H1 (cell line): Measurements from ENCODE around the gene RASSF4. TPM values are rescaled to one million over a fixed set of nuclear protein-coding genes. Genes with fewer than 3 reads are reported as not detected.
A peak's percentile ranks its signal among the peaks of the same experiment; 100 is the strongest.

Experiments
- CTCF ChIA-PET: fragments of 300-600 bp; sonication (Branson Sonifier 250); formaldehyde crosslinking; loops from one replicate; lab custom pipeline; 2021; ENCODE audit not compliant: partially characterized antibody; lab: Charles Lee
- POLR2A ChIA-PET: fragments of 300-600 bp; sonication (Branson Sonifier 250); formaldehyde crosslinking; loops from one replicate; lab custom pipeline; 2021; ENCODE audit warnings: inconsistent platforms; ENCODE audit not compliant: partially characterized antibody; lab: Charles Lee
- DNase-seq, 2 experiments: peaks; one replicate each; pipeline versions ENCODE4 v3.0.0 to v3.0.0-alpha.2; 2010 to 2022; ENCODE audit warnings: low spot score in 2 of 2, low read depth in 1 of 2, mixed read lengths in 1 of 2
- FAIRE-seq: peaks from 2 replicates; lab custom pipeline; 2011; peaks lifted over from hg19 to GRCh38; lab: Jason Lieb, UNC
- H2AFZ ChIP-seq: 2 replicates; pipeline ENCODE4 v1.8.1; 2012; ENCODE audit warnings: low read length, inconsistent platforms
- H2AK5ac ChIP-seq: 2 replicates; pipeline ENCODE4 v1.6.1; 2013; ENCODE audit warnings: low read depth, low read length
- H2BK120ac ChIP-seq: replicated peaks from 2 replicates; pipeline ENCODE3; 2013; ENCODE audit warnings: low read depth, low read length, inconsistent platforms
- H2BK12ac ChIP-seq: 2 replicates; pipeline ENCODE4 v1.6.1; 2013; ENCODE audit warnings: low read depth, low read length
- H2BK15ac ChIP-seq: 2 replicates; pipeline ENCODE4 v1.6.1; 2013; ENCODE audit warnings: low read length
- H2BK20ac ChIP-seq: 2 replicates; pipeline ENCODE4 v1.6.1; 2013; ENCODE audit warnings: low read length
- H2BK5ac ChIP-seq: 2 replicates; pipeline ENCODE4 v1.6.1; 2013; ENCODE audit warnings: low read depth, low read length
- H3K14ac ChIP-seq: 2 replicates; pipeline ENCODE4 v1.6.1; 2013; ENCODE audit warnings: inconsistent platforms; ENCODE audit not compliant: insufficient read length
- H3K18ac ChIP-seq: 2 replicates; pipeline ENCODE4 v1.6.1; 2013; ENCODE audit warnings: low read length; ENCODE audit errors: extremely low read depth
- H3K23ac ChIP-seq: 2 replicates; pipeline ENCODE4 v1.6.1; 2013; ENCODE audit warnings: inconsistent platforms; ENCODE audit not compliant: insufficient read length
- H3K23me2 ChIP-seq: 2 replicates; pipeline ENCODE4 v1.6.1; 2013; ENCODE audit warnings: low read depth, low read length
- H3K27ac ChIP-seq: 2 replicates; pipeline ENCODE4 v1.6.1; 2011; ENCODE audit warnings: low read depth, low read length, inconsistent platforms
- H3K27me3 ChIP-seq, 4 experiments: replicated peaks in 1 of 4; 1 replicate in 1 of 4; 2 replicates in 3 of 4; pipeline versions ENCODE4 v1.6.1 to v1.8.1; 2011 to 2013; ENCODE audit warnings: low read length in 3 of 4, mild to moderate bottlenecking in 3 of 4, inconsistent platforms in 2 of 4, mixed read lengths in 2 of 4, moderate library complexity in 1 of 4; ENCODE audit not compliant: control insufficient read depth in 3 of 4, insufficient read depth in 3 of 4; ENCODE audit errors: extremely low read depth in 1 of 4
- H3K36me3 ChIP-seq, 4 experiments: 2 replicates each; pipeline versions ENCODE4 v1.6.1 to v1.8.1; 2011 to 2013; ENCODE audit warnings: mild to moderate bottlenecking in 4 of 4, low read length in 3 of 4, moderate library complexity in 2 of 4, control low read depth in 1 of 4, inconsistent platforms in 1 of 4; ENCODE audit not compliant: insufficient read depth in 4 of 4, control insufficient read depth in 2 of 4
- H3K4ac ChIP-seq: replicated peaks from 2 replicates; pipeline ENCODE3; 2013; ENCODE audit warnings: low read length, low read depth, mixed read lengths, inconsistent platforms; ENCODE audit not compliant: insufficient read length
- H3K4me1 ChIP-seq, 4 experiments: replicated peaks in 1 of 4; 1 replicate in 1 of 4; 2 replicates in 3 of 4; pipeline versions ENCODE4 v1.6.1 to v1.8.1; 2011 to 2013; ENCODE audit warnings: low read length in 3 of 4, inconsistent platforms in 2 of 4, mixed read lengths in 1 of 4; ENCODE audit not compliant: insufficient read depth in 4 of 4, control insufficient read depth in 3 of 4
- H3K4me2 ChIP-seq, 2 experiments: 2 replicates each; pipeline versions ENCODE4 v1.6.1 to v1.8.1; 2011 to 2013; ENCODE audit warnings: low read depth in 2 of 2, low read length in 2 of 2, control low read depth in 1 of 2, inconsistent platforms in 1 of 2, mild to moderate bottlenecking in 1 of 2; ENCODE audit not compliant: insufficient read depth in 1 of 2
- H3K4me3 ChIP-seq, 4 experiments: fragments of 200-600, 300-600 bp in 1 of 4; sonication (generic), shearing (Covaris generic), sonication (Bioruptor Twin) in 1 of 4; 2 replicates each; pipeline versions ENCODE4 v1.5.1 to v1.8.1; 2011 to 2016; ENCODE audit warnings: low read length in 4 of 4, low read depth in 3 of 4, control low read depth in 2 of 4, inconsistent platforms in 2 of 4, mild to moderate bottlenecking in 2 of 4, mixed read lengths in 1 of 4, moderate library complexity in 1 of 4; ENCODE audit not compliant: insufficient read depth in 2 of 4; ENCODE audit errors: extremely low read depth in 1 of 4
- H3K56ac ChIP-seq: replicated peaks from 2 replicates; pipeline ENCODE3; 2013; ENCODE audit warnings: low read depth, mild to moderate bottlenecking, mixed read lengths, low read length, inconsistent platforms; ENCODE audit not compliant: insufficient read length
- H3K79me1 ChIP-seq: 2 replicates; pipeline ENCODE4 v1.6.1; 2013; ENCODE audit warnings: low read depth, low read length, control low read depth
- H3K79me2 ChIP-seq, 2 experiments: 2 replicates each; pipeline versions ENCODE4 v1.6.1 to v1.8.1; 2012 to 2013; ENCODE audit warnings: low read length in 2 of 2, mild to moderate bottlenecking in 2 of 2, inconsistent platforms in 1 of 2; ENCODE audit not compliant: insufficient read depth in 2 of 2, control insufficient read depth in 1 of 2
- H3K9ac ChIP-seq, 4 experiments: replicated peaks in 1 of 4; 1 replicate in 1 of 4; 2 replicates in 3 of 4; pipeline versions ENCODE4 v1.6.1 to v1.8.1; 2011 to 2013; ENCODE audit warnings: low read depth in 3 of 4, low read length in 3 of 4, control low read depth in 2 of 4, mild to moderate bottlenecking in 2 of 4, moderate library complexity in 2 of 4, inconsistent platforms in 1 of 4; ENCODE audit errors: extremely low read depth in 1 of 4
- H3K9me3 ChIP-seq, 2 experiments: 2 replicates each; pipeline versions ENCODE4 v1.6.1 to v1.8.1; 2012 to 2013; ENCODE audit warnings: mild to moderate bottlenecking in 2 of 2, moderate library complexity in 2 of 2, control low read depth in 1 of 2, inconsistent platforms in 1 of 2, low read depth in 1 of 2, low read length in 1 of 2, mixed read lengths in 1 of 2; ENCODE audit not compliant: insufficient read depth in 2 of 2
- H4K20me1 ChIP-seq, 2 experiments: replicated peaks in 1 of 2; 2 replicates each; pipeline versions ENCODE3 to v1.8.1; 2011 to 2013; ENCODE audit warnings: inconsistent platforms in 2 of 2, low read length in 2 of 2, mild to moderate bottlenecking in 1 of 2; ENCODE audit not compliant: insufficient read depth in 2 of 2, control insufficient read depth in 1 of 2
- H4K5ac ChIP-seq: 2 replicates; pipeline ENCODE4 v1.6.1; 2013; ENCODE audit warnings: low read length, low read depth, mixed read lengths, inconsistent platforms; ENCODE audit not compliant: insufficient read length
- H4K8ac ChIP-seq: 2 replicates; pipeline ENCODE4 v1.8.0; 2013; ENCODE audit warnings: mild to moderate bottlenecking, moderate library complexity, low read length, inconsistent platforms; ENCODE audit not compliant: insufficient read depth; ENCODE audit errors: extremely low read depth
- H4K91ac ChIP-seq: replicated peaks from 2 replicates; pipeline ENCODE3; 2013; ENCODE audit warnings: low read length, mixed read lengths, inconsistent platforms; ENCODE audit not compliant: insufficient read length
- CBX8 ChIP-seq: fragments of 300-800, 300-1000 bp; sonication (generic); IDR thresholded peaks from 2 replicates; pipeline ENCODE4 v1.7.1; 2016; ENCODE audit warnings: low read depth, low read length, borderline replicate concordance
- EP300 ChIP-seq, 2 experiments: IDR thresholded peaks; 1 replicate in 1 of 2; 2 replicates in 1 of 2; pipeline ENCODE4 v1.6.1; 2011 to 2012; ENCODE audit warnings: low read depth in 2 of 2, low read length in 2 of 2, mild to moderate bottlenecking in 2 of 2, borderline replicate concordance in 1 of 2, inconsistent platforms in 1 of 2, moderate library complexity in 1 of 2
- JUN ChIP-seq: IDR thresholded peaks from 2 replicates; pipeline ENCODE4 v1.6.1; 2011; ENCODE audit warnings: low read depth, mild to moderate bottlenecking, improper control_type of control experiment, low read length
- JUND ChIP-seq: IDR thresholded peaks from 2 replicates; pipeline ENCODE4 v1.6.1; 2011; ENCODE audit warnings: mild to moderate bottlenecking, improper control_type of control experiment, low read length
- MAFK ChIP-seq: IDR thresholded peaks from 2 replicates; pipeline ENCODE4 v1.6.1; 2012; ENCODE audit warnings: low read depth, mild to moderate bottlenecking, improper control_type of control experiment, low read length
- RFX5 ChIP-seq: IDR thresholded peaks from 2 replicates; pipeline ENCODE4 v1.6.1; 2011; ENCODE audit warnings: low read depth, low read length, improper control_type of control experiment, borderline replicate concordance
- SRF ChIP-seq: IDR thresholded peaks from 2 replicates; pipeline ENCODE4 v1.6.1; 2011; ENCODE audit warnings: mild to moderate bottlenecking, low read depth, low read length, moderate library complexity
- TEAD4 ChIP-seq: IDR thresholded peaks from 2 replicates; pipeline ENCODE4 v1.6.1; 2012; ENCODE audit warnings: low read depth, low read length, inconsistent platforms, mixed read lengths
- WGBS, 2 experiments: shearing (Covaris generic) in 1 of 2; methylation state at CpG; one replicate each; pipeline versions ENCODE4 v1.1.6 to v1.1.7; 2013 to 2015; ENCODE audit warnings: low lambda C conversion rate in 2 of 2, mixed read lengths in 2 of 2, inconsistent platforms in 1 of 2, low coverage in 1 of 2, missing lambda C conversion rate in 1 of 2; ENCODE audit not compliant: insufficient replicate concordance in 2 of 2, insufficient coverage in 1 of 2, insufficient read length in 1 of 2; ENCODE audit errors: extremely low coverage in 1 of 2, missing lambda C conversion rate in 1 of 2; 5-methylcytosine and 5-hydroxymethylcytosine counted together
- polyA plus RNA-seq, 7 experiments: library from polyadenylated mRNA; depleted of rRNA in 3 of 7; stranded (reverse) in 5 of 7; unstranded in 2 of 7; fragments of >200 nt in 5 of 7; fragments of 200-250 nt in 2 of 7; gene quantifications; 1 replicate in 5 of 7; 2 replicates in 1 of 7; 4 replicates in 1 of 7; pipeline versions ENCODE4 v1.2.1 to v1.2.3, GENCODE V29; 2011 to 2013; ENCODE audit warnings: missing spikeins in 2 of 7, mixed read lengths in 2 of 7
- total RNA-seq: library from RNA; stranded (reverse); fragmentation: NEBNext Ultra II Directional; extraction: Animal tissue kit (Norgen Biotek cat#: 25700); gene quantifications from 2 replicates; pipeline ENCODE4 v1.2.1, GENCODE V29; 2021
- TF ChIP-seq, protein P1 (sequence below): IDR thresholded peaks from 2 replicates; pipeline ENCODE4 v1.6.1; 2012; ENCODE audit warnings: low read length, inconsistent platforms
- TF ChIP-seq, protein P2 (sequence below): IDR thresholded peaks from 2 replicates; pipeline ENCODE4 v1.6.1; 2012; ENCODE audit warnings: inconsistent platforms

The RASSF4 gene
- total and polyA plus RNA-seq, 2 of the 8 experiments (the other 6 are each of a cell fraction or from before 2014, with no cell fraction given) = 14.3 to 14.5 TPM

DNA sequence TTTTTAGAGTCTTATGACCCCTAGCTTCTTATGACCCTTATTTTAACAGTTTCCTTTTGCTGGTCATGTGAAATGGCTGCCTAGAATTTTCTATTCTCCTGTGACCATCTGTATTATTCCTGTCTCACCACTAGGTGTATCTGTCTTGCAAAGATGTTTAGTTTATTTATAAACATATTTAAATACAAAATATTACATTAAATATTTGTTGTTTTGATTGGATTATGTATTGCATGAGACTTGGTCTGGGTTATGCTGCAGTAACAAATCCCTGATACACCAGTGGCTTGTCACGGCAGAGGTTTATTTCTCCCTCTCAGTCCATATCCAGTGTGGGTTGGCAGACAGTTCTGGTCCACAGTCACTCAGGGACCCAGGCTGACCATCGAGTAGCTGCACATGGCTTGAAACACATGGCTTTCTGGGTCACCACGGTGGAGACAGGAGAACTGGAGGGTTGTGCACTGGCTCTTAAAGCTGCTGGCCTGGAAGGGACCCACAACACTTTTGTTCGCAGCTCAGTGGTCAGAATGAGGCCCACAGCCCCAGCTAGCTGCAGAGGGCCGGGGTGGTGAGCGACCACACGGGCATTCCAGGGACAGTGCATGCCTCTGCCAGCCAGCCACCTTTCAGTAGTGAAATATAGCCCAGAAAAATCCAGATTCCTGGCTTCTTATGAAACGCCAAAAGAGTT is 7.4 kb downstream of the RASSF4 start:
- H3K4me2 ChIP-seq = no peak overlapping the region
- H4K91ac ChIP-seq = peak overlapping the region; percentile 11
- no peak overlapping the region for H2BK20ac ChIP-seq
- H3K14ac ChIP-seq = no peak overlapping the region
- DNase-seq (no peak), FAIRE-seq (no peak)
- H3K56ac ChIP-seq = no peak overlapping the region
- H3K36me3 ChIP-seq = peaks cover 0 to 6% (median 0%) of the 10 kb centered on the region in 4 experiments; a peak in 3 of 8 replicates
- no peak overlapping the region for H3K23ac ChIP-seq
- CTCF ChIA-PET = interaction anchor here (0.7 to 11.2 kb wide), 12 partner anchors 9 to 89 kb away, joined by 3 to 143 read pairs (median 5); partner anchors contain the start of gene DEPP1
- H3K79me2 ChIP-seq = no peaks in the 10 kb centered on the region; a peak in 1 of 4 replicates
- peaks cover 0 to 2% of the 10 kb centered on the region in 2 experiments for H4K20me1 ChIP-seq
- H3K4ac ChIP-seq = no peak overlapping the region
- H3K27ac ChIP-seq = no peak overlapping the region
- peaks cover 5% of the 10 kb centered on the region; the same call in 1 of the 2 replicates for H3K79me1 ChIP-seq
- H3K4me3 ChIP-seq = no peak overlapping the region
- no peak overlapping the region for H3K18ac ChIP-seq
- no peak overlapping the region for H2BK120ac ChIP-seq
- H3K23me2 ChIP-seq = peaks cover 3% of the 10 kb centered on the region; the same call in 1 of the 2 replicates
- no peak overlapping the region for H2BK15ac ChIP-seq
- H3K9ac ChIP-seq = no peak overlapping the region
- no peaks in the 10 kb centered on the region for H3K9me3 ChIP-seq
- 94% methylated on average over 8 of the region's 8 CpGs; no CpG with 5 or more reads in 1 of the 2 experiments for WGBS, 2 experiments
- H3K27me3 ChIP-seq = no peaks in the 10 kb centered on the region; a peak in 1 of 7 replicates
- POLR2A ChIA-PET = interaction anchor here (0.9 to 2.8 kb wide), 6 partner anchors 9 to 59 kb away, joined by 3 to 11 read pairs (median 4); partner anchors contain the start of genes DEPP1 and ZNF22
- no peak overlapping the region for H2AFZ ChIP-seq
- H3K4me1 ChIP-seq = peaks cover 18 to 39% (median 25%) of the 10 kb centered on the region in 4 experiments
- no peak overlapping the region; the same call in 1 of the 2 replicates for H4K8ac ChIP-seq
- no peak overlapping the region; the same call in 1 of the 2 replicates for H2BK5ac ChIP-seq
- H4K5ac ChIP-seq = no peak overlapping the region
- no peak overlapping the region; the same call in 1 of the 2 replicates for H2AK5ac ChIP-seq
- H2BK12ac ChIP-seq = peak overlapping the region; percentile 82; the same call in 1 of the 2 replicates
- TF ChIP-seq, protein P1, sequence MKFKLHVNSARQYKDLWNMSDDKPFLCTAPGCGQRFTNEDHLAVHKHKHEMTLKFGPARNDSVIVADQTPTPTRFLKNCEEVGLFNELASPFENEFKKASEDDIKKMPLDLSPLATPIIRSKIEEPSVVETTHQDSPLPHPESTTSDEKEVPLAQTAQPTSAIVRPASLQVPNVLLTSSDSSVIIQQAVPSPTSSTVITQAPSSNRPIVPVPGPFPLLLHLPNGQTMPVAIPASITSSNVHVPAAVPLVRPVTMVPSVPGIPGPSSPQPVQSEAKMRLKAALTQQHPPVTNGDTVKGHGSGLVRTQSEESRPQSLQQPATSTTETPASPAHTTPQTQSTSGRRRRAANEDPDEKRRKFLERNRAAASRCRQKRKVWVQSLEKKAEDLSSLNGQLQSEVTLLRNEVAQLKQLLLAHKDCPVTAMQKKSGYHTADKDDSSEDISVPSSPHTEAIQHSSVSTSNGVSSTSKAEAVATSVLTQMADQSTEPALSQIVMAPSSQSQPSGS = no peak
- TF ChIP-seq MAFK = no peak
- no peak for TF ChIP-seq RFX5
- no peak for TF ChIP-seq EP300 (IDR thresholded peaks at IDR 0.05; ENCODE audit: borderline replicate concordance in 1 of 2, low read depth in 2 of 2, low read length in 2 of 2)
- TF ChIP-seq TEAD4 = no peak
- no peak for TF ChIP-seq JUN
- TF ChIP-seq JUND = no peak
- no peak for TF ChIP-seq SRF
- no peak for TF ChIP-seq CBX8
- TF ChIP-seq, protein P2, sequence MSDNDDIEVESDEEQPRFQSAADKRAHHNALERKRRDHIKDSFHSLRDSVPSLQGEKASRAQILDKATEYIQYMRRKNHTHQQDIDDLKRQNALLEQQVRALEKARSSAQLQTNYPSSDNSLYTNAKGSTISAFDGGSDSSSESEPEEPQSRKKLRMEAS = no peak
